Pancreas (tissue), 10 donors: ENCODE measurements around the gene KLK1. TPM values are rescaled to one million over a fixed set of nuclear protein-coding genes. Genes with fewer than 3 reads are reported as not detected.

Experiments used
- ATAC-seq, 4 donors: fragments of 200-7000 bp; cut with Tn5 transposase; one replicate each; pipeline versions ENCODE4 v1.8.0 to v1.9.1; 2020; ENCODE audit warnings: mild to moderate bottlenecking in 4 of 4, moderate library complexity in 4 of 4
- DNase-seq, 6 donors: peaks; one replicate each; pipeline ENCODE4 v3.0.0-alpha.2; 2020
- FAIRE-seq: peaks from 2 replicates; lab custom pipeline; 2012; peaks lifted over from hg19 to GRCh38; lab: Jason Lieb, UNC
- H3K27ac ChIP-seq, 4 donors: fragments of 200-600 bp; sonication (generic); 1 replicate in 3 of 4; 2 replicates in 1 of 4; pipeline versions ENCODE4 v1.5.0 to v1.8.0; 2020
- H3K27me3 ChIP-seq, 4 donors: fragments of 200-600 bp; one replicate each; pipeline ENCODE4 v1.8.0; 2021
- H3K36me3 ChIP-seq, 3 donors: fragments of 200-600 bp; sonication (generic) in 1 of 3; one replicate each; pipeline versions ENCODE4 v1.5.0 to v1.8.0; 2020 to 2021
- H3K4me1 ChIP-seq, 3 donors: fragments of 200-600 bp; one replicate each; pipeline ENCODE4 v1.8.0; 2021
- H3K4me3 ChIP-seq, 4 donors: fragments of 200-600 bp; sonication (generic) in 2 of 4; one replicate each; pipeline versions ENCODE4 v1.5.0 to v1.8.0; 2020 to 2021
- H3K9me3 ChIP-seq, 4 donors: fragments of 200-600 bp; one replicate each; pipeline ENCODE4 v1.8.0; 2021
- WGBS, 2 donors: extraction: QIAGEN DNeasy Blood & Tissue Kit; methylation state at CpG; one replicate each; pipeline ENCODE4 v1.1.7; 2013; 5-methylcytosine and 5-hydroxymethylcytosine counted together
- intact Hi-C, 3 donors: fragments of 100-400 bp; cut with DNase I; formaldehyde crosslinking; loops; one replicate each; pipeline versions ENCODE4 v1.11.1 to v1.14.2; 2022
- polyA plus RNA-seq, 2 donors: library from polyadenylated mRNA; stranded (reverse); fragments of 200-250 nt; gene quantifications; one replicate each; pipeline ENCODE4 v1.2.3, GENCODE V29; 2013
- total RNA-seq, 6 donors: library from RNA; stranded (reverse); fragmentation: NEBNext Ultra II Directional in 4 of 6; extraction: Animal tissue kit (Norgen Biotek cat#: 25700) in 4 of 6; gene quantifications; one replicate each; pipeline versions ENCODE4 v1.2.1 to v1.2.4, GENCODE V29; 2021 to 2023
- TF ChIP-seq, protein P1 (sequence below), 4 donors: fragments of 200-600 bp; sonication (generic) in 3 of 4; IDR thresholded peaks; one replicate each; pipeline versions ENCODE4 v1.5.0 to v1.8.0; 2021; ENCODE audit warnings: antibody characterized with exemption in 4 of 4
- donor health status: healthy with polysubstance abuse.
- donor health status: DM: no; HTN: no; CAD: no; lungs with moderate emphysema.
- donor health status: DM: no; HTN: no; CAD: no.
- donor health status: control.
- donor health status: control.
- donor health status: Bipolar disorder and iron deficiency.
- donor health status: DM: yes; HTN: yes; CAD: no.
- donor health status: DM: no; HTN: no; CAD: no.
- donor health status: DM: no; HTN: no; CAD: no.
- donor health status: DM: yes; HTN: yes; CAD: no.

Gene KLK1
- total and polyA plus RNA-seq, 8 donors = 607 to 1,981 (median 800) TPM

DNA sequence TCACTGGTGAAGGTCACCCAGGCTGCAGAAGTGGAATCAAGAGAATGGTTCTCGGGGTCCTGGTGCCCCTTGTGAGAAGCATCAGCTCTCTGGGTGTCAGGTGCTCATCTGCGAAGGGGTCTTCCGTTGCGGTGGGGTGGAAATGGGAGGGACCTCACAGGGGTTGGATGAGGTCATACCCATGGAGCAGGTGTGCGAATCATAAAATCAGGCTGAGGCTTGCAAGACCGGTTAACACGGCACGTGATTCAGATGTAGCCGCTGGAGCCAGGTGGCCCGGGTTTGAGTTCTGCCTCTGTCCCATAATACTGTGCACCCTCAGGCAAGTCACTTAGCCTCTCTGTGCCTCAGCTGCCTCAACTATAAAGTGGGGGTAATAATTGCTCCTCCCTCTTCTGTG lies 13.7 kb upstream of the KLK1 start:
- ATAC-seq (no peak), FAIRE-seq (no peak), DNase-seq (no peak)
- TF ChIP-seq, protein P1, sequence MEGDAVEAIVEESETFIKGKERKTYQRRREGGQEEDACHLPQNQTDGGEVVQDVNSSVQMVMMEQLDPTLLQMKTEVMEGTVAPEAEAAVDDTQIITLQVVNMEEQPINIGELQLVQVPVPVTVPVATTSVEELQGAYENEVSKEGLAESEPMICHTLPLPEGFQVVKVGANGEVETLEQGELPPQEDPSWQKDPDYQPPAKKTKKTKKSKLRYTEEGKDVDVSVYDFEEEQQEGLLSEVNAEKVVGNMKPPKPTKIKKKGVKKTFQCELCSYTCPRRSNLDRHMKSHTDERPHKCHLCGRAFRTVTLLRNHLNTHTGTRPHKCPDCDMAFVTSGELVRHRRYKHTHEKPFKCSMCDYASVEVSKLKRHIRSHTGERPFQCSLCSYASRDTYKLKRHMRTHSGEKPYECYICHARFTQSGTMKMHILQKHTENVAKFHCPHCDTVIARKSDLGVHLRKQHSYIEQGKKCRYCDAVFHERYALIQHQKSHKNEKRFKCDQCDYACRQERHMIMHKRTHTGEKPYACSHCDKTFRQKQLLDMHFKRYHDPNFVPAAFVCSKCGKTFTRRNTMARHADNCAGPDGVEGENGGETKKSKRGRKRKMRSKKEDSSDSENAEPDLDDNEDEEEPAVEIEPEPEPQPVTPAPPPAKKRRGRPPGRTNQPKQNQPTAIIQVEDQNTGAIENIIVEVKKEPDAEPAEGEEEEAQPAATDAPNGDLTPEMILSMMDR (IDR thresholded peaks at IDR 0.05) = no peak
- H3K9me3 ChIP-seq = no peaks in the 10 kb centered on the region
- no peaks in the 10 kb centered on the region for H3K36me3 ChIP-seq
- WGBS, 2 donors = 68 to 69% methylated on average over 10 of the region's 10 CpGs
- no peak overlapping the region for H3K27ac ChIP-seq
- H3K4me3 ChIP-seq = no peak overlapping the region
- H3K27me3 ChIP-seq = no peaks in the 10 kb centered on the region
- no peaks in the 10 kb centered on the region for H3K4me1 ChIP-seq
- intact Hi-C loops = no loop called here

DNA sequence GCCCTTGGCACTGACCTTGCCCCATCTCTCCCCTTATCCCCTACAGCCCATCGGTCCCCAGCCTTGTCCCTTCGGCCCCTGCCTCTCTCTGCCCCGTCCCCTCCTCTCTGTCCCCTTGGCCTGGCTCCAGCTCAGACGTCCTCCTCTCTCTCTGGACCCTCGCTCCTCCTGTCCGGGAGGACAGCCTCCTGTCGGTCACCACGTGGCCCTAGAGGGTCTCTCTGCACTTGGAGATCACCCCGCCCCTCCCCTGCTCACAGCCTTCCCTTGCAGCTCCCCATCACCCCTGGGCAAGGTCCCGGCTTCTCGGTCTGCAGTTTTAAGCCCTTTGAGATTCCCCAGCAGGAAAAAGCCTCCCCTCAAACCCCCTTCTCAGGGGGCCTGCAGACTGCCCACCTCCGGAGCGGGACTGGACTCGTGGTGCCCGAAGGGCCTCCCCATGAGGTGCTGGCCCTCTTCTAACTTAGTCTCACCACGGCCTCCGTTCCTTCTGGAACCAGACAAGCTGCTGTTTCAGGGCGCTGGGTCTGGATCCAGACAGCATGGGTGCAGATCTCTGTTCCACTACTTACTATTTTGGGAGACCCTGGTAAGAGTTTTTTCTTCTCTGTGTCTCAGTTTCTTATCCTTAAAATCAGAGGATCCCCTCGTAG lies 13.1 kb upstream of the KLK1 start:
- Histone ChIP-seq H3K9me3 (no peaks in the 10 kb centered on the region), H3K4me1 (no peaks in the 10 kb centered on the region), H3K4me3 (no peak overlapping the region), H3K27ac (peak overlapping the region in 2 of 4 donors; percentile 32 to 72), H3K36me3 (no peaks in the 10 kb centered on the region), H3K27me3 (no peaks in the 10 kb centered on the region)
- DNase-seq (peak in 4 of 6 donors; percentile 32 to 73 (median 42)), FAIRE-seq (no peak), ATAC-seq (no peak)
- 67 to 72% methylated on average over 19 of the region's 19 CpGs for WGBS, 2 donors
- TF ChIP-seq, protein P1 (IDR thresholded peaks at IDR 0.05) = no peak
- intact Hi-C loops = no loop called here

DNA sequence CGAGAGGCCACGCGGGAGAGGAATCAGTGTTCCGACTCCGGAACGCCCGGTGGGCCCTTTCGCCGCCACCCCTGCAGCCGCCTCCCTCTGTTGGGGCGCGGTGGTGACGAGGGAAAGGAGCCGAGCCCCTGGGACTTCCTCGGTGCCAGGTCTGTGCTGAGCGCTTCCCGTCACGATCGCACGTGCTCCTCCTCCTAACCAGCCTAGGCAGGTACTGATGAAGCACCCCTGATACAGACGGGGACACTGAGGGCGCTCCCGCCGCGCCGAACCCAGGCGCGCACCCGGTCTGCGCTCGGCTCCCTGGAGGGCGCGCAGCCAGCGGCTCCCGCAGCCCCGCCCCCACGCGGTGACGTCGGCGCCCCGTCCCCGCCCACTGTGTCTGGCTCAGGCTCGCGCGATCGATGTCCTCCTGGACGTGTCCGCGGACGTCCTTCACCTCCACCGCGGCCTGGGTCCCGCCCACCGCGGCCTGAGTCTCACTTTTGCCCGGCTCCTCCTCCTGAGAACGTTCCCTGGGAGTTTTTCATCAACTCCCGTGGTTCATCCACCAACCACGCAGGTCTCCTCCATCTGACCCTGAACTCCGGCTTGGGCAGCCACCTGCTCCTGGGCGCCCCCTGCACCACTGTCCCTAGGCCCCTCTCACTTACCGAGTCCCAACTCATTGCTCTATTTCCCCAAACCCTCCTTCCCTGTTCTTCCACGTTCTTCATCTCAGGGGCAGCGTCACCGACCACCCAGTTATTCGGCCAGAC lies 12.4 kb upstream of the KLK1 start:
- H3K4me1 ChIP-seq = no peaks in the 10 kb centered on the region
- peak overlapping the region in 3 of 4 donors; percentile 32 to 72 (median 37) for H3K27ac ChIP-seq
- TF ChIP-seq, protein P1 (IDR thresholded peaks at IDR 0.05) = no peak
- FAIRE-seq (no peak), DNase-seq (peak; percentile 84 to 97 (median 95)), ATAC-seq (peak; percentile 96 to 98 (median 98))
- no peaks in the 10 kb centered on the region for H3K27me3 ChIP-seq
- 3% methylated on average over 64 to 67 of the region's 67 CpGs for WGBS, 2 donors
- H3K36me3 ChIP-seq = no peaks in the 10 kb centered on the region
- peak overlapping the region; percentile 29 to 65 (median 56) for H3K4me3 ChIP-seq
- no peaks in the 10 kb centered on the region for H3K9me3 ChIP-seq
- intact Hi-C loops = no loop called here

DNA sequence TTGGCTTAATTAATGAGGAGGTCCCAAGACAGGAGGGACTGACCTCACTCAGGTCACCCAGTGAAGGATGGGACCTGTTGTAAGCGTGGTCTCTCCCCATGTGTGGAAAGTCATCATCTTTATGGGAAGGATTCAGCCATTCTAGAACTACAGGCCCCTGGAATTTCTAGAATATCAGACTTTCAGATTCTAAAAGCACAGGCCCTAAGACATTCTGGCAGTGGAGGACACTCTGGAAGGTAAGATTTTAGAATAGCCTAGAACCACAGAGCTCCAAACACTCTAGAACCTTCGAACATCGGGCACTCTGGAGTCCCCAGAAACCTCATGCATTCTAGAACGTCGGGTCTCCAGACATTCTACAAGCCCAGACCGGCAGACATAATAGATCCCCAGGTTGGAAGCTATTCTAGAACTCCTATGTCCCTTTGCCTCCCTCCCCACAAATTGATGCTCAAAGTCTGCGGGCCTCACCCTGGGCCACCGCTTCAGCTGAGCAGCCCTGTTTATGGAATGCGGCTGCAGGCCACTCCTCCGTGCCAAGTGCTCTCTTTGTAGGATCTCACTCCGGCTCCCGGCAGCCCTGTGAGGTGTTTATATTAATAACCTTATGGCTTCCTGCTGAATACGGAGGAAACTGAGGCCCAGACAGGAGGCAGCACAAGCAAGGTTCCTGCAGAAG lies 11.7 kb upstream of the KLK1 start:
- ATAC-seq (peak; percentile 46 to 74 (median 62)), DNase-seq (no peak), FAIRE-seq (no peak)
- Histone ChIP-seq H3K27me3 (no peaks in the 10 kb centered on the region), H3K4me1 (no peaks in the 10 kb centered on the region), H3K27ac (peak overlapping the region in 3 of 4 donors; percentile 32 to 72 (median 37)), H3K9me3 (no peaks in the 10 kb centered on the region), H3K4me3 (peak overlapping the region; percentile 29 to 65 (median 56)), H3K36me3 (no peaks in the 10 kb centered on the region)
- intact Hi-C loops = no loop called here
- WGBS, 2 donors = 19 to 22% methylated on average over 13 of the region's 13 CpGs
- TF ChIP-seq, protein P1 (IDR thresholded peaks at IDR 0.05) = no peak
